Adrenal gland (tissue), 12 donors: Measurements from ENCODE around the gene GALE. TPM values are rescaled to one million over a fixed set of nuclear protein-coding genes. Genes with fewer than 3 reads are reported as not detected.
"Not testable (repeated sequence)": the region's sequence is repeated elsewhere in the genome, so short reads cannot be mapped to it uniquely, and the experiment has no call there.

Source experiments
- DNase-seq, 7 donors: peaks; one replicate each; pipeline ENCODE4 v3.0.0-alpha.2; 2019 to 2020
- H3K27ac ChIP-seq, 5 donors: fragments of 200-600 bp; sonication (generic) in 4 of 5; 1 replicate in 3 of 5; 2 replicates in 2 of 5; pipeline versions ENCODE4 v1.5.1 to v1.8.0; 2016 to 2020; ENCODE audit warnings: mild to moderate bottlenecking in 1 of 5
- H3K27me3 ChIP-seq: fragments of 200-600 bp; 2 replicates; pipeline ENCODE4 v1.8.0; 2021
- H3K36me3 ChIP-seq, 2 donors: fragments of 200-600 bp; replicated peaks in 1 of 2; 1 replicate in 1 of 2; 2 replicates in 1 of 2; pipeline versions ENCODE4 v1.5.1 to v1.8.0; 2018 to 2022
- H3K4me1 ChIP-seq, 2 donors: fragments of 200-600 bp; replicated peaks in 1 of 2; 1 replicate in 1 of 2; 2 replicates in 1 of 2; pipeline versions ENCODE4 v1.5.1 to v1.8.0; 2018 to 2021
- H3K4me3 ChIP-seq, 4 donors: fragments of 200-600 bp; sonication (generic) in 3 of 4; one replicate each; pipeline ENCODE4 v1.5.1; 2016 to 2018
- H3K9me3 ChIP-seq, 3 donors: fragments of 200-600 bp; sonication (generic) in 1 of 3; replicated peaks in 1 of 3; 1 replicate in 2 of 3; 2 replicates in 1 of 3; pipeline versions ENCODE4 v1.5.1 to v1.8.0; 2016 to 2021
- CTCF ChIP-seq, 6 experiments: fragments of 450-650 bp in 4 of 6; fragments of 200-600 bp in 2 of 6; sonication (generic) in 1 of 6; IDR thresholded peaks; 1 replicate in 5 of 6; 2 replicates in 1 of 6; pipeline versions ENCODE4 v1.5.1 to v1.8.0; 2016 to 2021; ENCODE audit warnings: antibody characterized with exemption in 6 of 6, mild to moderate bottlenecking in 2 of 6, moderate library complexity in 1 of 6
- POLR2A ChIP-seq, 2 donors: fragments of 450-650 bp; IDR thresholded peaks; one replicate each; pipeline ENCODE4 v1.6.1; 2017; ENCODE audit warnings: antibody characterized with exemption in 2 of 2, mild to moderate bottlenecking in 2 of 2, moderate library complexity in 1 of 2
- WGBS, 4 donors: extraction: QIAGEN DNeasy Blood & Tissue Kit in 2 of 4; methylation state at CpG; one replicate each; pipeline versions ENCODE4 v1.1.5 to v1.1.7; 2013 to 2017; 5-methylcytosine and 5-hydroxymethylcytosine counted together
- intact Hi-C, 2 donors: fragments of 100-400 bp; cut with DNase I; formaldehyde crosslinking; loops; one replicate each; pipeline versions ENCODE4 v1.14.1 to v1.15.0; 2022 to 2023
- polyA plus RNA-seq, 3 donors: library from polyadenylated mRNA; stranded (reverse); fragments of 200-250 nt in 2 of 3; fragments of 350-450 nt in 1 of 3; fragmentation: Illumina TruSeq in 1 of 3; extraction: RNeasy Lipid Tissue Mini Kit (QIAGEN cat#74804) in 1 of 3; gene quantifications; one replicate each; pipeline ENCODE4 v1.2.3, GENCODE V29; 2013 to 2014
- total RNA-seq, 9 donors: library from RNA; depleted of rRNA in 4 of 9; stranded (reverse); fragments of >200 nt in 4 of 9; fragments of 120-200 nt in 1 of 9; fragmentation: NEBNext Ultra II Directional in 1 of 9; extraction: Animal tissue kit (Norgen Biotek cat#: 25700) in 1 of 9; gene quantifications; one replicate each; pipeline versions ENCODE4 v1.1.0 to v1.2.4, GENCODE V29; 2013 to 2023
- donor health status: healthy with polysubstance abuse.
- donor health status: Bipolar disorder and iron deficiency.
- donor health status: DM: yes; HTN: yes; CAD: no.
- donor health status: DM: no; HTN: no; CAD: no.
- donor health status: DM: no; HTN: no; CAD: no.
- donor health status: DM: yes; HTN: yes; CAD: no.

GALE gene
- total and polyA plus RNA-seq, 12 donors, result 12.0 to 80.8 (median 29.9) TPM

DNA sequence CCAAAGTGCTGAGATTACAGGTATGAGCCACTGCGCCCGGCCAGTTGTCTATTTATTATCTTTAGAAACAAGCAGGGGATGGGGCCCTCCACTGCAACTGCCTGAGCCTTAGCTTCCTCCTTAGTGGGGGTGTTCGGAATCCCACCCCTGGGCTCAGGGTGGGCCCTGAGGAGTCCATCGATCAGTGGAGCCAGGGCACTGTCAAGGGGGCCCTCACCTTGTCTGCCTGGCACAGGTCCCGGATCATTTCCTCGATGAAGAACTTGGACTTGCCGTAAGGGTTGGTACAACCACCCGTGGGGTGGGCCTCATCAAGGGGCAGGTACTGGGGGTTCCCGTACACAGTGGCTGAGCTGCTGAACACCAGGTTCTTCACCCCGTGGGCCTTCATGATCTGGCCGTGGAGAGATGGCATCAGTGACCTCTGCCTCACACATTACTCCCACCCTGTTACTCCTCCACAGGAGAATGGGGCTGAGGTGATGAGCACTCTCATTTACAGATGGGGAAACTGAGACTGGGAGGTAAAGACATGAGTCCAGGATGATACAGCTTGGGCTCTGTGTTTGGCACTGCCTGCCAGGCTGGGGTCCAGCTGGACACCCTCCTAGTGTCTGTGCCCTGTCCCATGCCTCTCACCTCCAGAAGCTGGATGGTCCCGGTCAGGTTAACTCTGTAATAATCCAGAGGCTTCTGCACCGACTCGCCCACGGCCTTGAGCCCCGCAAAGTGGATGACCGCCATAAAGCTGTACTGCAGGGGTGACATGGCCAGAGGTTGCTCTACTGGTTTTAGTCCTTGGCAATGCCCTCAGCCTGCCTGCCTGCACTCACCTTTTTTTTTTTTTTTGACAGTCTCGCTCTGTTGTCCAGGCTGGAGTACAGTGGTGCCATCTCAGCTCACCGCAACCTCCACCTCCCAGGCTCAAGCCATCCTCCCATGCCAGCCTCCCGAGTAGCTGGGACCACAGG is 2.8 kb downstream of the GALE start:
- Histone ChIP-seq H3K4me3 (no peak overlapping the region), H3K9me3 (no peaks in the 10 kb centered on the region), H3K36me3 (peaks cover 0 to 30% of the 10 kb centered on the region in 2 donors), H3K4me1 (peaks cover 11 to 20% of the 10 kb centered on the region in 2 donors), H3K27ac (no peak overlapping the region), H3K27me3 (no peaks in the 10 kb centered on the region)
- intact Hi-C loops, result no loop called here
- WGBS, 4 donors, result 71 to 82% (median 80%) methylated on average over 11 to 20 of the region's 20 CpGs
- peak in 1 of 7 donors; percentile 35 for DNase-seq
- no peak for TF ChIP-seq POLR2A (IDR thresholded peaks at IDR 0.05)
- TF ChIP-seq CTCF (IDR thresholded peaks at IDR 0.05), result no peak

DNA sequence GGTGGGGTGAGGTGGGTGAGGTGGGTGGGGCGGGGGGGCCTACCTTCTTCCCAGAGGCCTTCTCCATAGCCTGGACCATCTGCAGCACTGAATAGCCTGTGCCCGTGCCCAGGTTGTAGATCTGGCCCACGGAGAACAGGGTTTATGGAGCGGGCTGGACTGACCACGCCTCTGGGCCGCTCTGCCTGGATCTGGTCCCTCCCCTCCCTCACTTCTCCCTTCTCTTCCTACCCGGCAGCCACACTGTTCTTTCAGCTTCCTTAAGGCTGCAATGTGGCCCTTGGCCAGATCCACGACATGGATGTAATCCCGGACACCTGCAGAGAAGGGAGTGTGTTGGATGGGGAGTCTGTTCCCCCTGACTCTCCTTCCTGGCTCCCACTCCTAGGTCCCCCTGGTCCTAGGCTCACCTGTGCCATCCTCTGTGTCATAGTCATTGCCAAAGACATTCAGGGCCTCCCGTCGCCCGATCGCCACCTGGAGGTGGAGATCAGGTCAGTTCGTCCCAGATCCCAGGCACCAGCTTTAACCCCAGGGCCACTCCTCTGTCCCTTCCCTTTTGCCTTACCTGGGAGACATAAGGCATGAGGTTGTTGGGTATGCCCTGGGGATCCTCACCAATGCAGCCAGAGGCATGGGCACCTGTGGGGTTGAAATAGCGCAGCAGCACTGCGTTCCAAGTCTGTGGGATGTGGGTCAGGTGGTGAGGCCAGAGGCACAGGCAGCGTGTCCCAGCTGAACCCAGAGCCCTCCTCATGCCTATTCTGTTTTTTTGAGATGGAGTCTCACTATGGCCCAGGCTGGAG is 3.9 kb downstream of the GALE start:
- H3K9me3 ChIP-seq, result no peaks in the 10 kb centered on the region
- intact Hi-C loops, result no loop called here
- DNase-seq, result peak in 3 of 7 donors; percentile 31 to 40 (median 33)
- H3K27me3 ChIP-seq, result no peaks in the 10 kb centered on the region
- peaks cover 0 to 30% of the 10 kb centered on the region in 2 donors for H3K36me3 ChIP-seq
- H3K4me1 ChIP-seq, result peaks cover 19 to 28% of the 10 kb centered on the region in 2 donors
- WGBS, 4 donors, result 67 to 73% (median 69%) methylated on average over 12 to 17 of the region's 17 CpGs
- H3K4me3 ChIP-seq, result no peak overlapping the region
- TF ChIP-seq CTCF (IDR thresholded peaks at IDR 0.05) (no peak), POLR2A (IDR thresholded peaks at IDR 0.05) (no peak)
- H3K27ac ChIP-seq, result no peak overlapping the region

DNA sequence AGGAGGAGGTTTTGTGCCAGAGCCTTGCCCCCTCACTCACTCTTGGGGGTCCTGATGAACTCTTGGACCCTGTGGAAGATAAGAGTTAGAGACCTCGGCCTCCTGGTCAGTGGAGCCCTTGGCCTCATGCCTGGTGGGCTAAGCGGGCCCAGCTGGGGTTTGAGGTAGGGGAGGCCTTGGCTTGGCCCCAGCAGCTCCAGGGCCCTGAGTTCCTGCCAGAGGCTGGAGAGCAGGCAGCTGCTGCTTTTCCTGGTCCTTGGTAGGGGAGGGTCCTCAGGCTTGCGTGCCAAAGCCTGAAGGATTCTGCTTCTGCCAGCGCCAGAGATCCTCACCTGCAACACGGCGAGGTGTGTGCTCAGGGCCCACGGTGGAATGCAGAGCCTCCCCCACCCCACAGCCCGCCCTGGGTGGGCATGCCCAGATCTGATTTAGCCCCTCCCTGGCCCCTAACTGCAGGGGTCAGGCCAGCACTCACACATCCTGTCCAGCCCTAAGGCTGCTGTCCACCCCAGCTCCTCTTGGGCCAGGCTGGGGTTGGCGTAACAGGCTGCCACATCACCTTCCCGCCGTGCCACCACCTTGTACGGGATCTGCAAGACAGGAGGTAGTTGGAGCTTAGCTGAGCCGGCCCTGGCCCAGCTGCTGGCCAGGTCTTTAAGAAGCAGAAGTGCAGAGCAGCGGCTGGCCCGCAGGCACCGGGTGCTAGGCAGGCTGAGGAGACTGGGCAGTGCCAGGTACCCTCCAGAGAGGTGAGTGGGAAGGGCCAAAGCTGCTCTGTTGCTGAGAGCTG is 4.7 kb downstream of the GALE start:
- intact Hi-C loops, result no loop called here
- H3K4me3 ChIP-seq, result no peak overlapping the region
- no peak overlapping the region for H3K27ac ChIP-seq
- peak in 2 of 7 donors; percentile 31 to 32 for DNase-seq
- H3K27me3 ChIP-seq, result no peaks in the 10 kb centered on the region
- H3K9me3 ChIP-seq, result no peaks in the 10 kb centered on the region
- WGBS, 4 donors, result 59 to 81% (median 76%) methylated on average over 3 to 16 of the region's 16 CpGs
- peaks cover 0 to 30% of the 10 kb centered on the region in 2 donors for H3K36me3 ChIP-seq
- TF ChIP-seq POLR2A (IDR thresholded peaks at IDR 0.05) (no peak), CTCF (IDR thresholded peaks at IDR 0.05) (no peak)
- peaks cover 16 to 25% of the 10 kb centered on the region in 2 donors for H3K4me1 ChIP-seq

GRCh38 chr1:23794732-23795182 is 5.8 kb downstream of the GALE start:
- DNase-seq, H3K27ac ChIP-seq, intact Hi-C loops, H3K9me3 ChIP-seq, H3K27me3 ChIP-seq, H3K4me3 ChIP-seq: not testable (repeated sequence)
- H3K36me3 ChIP-seq, result peaks cover 0 to 30% of the 10 kb centered on the region in 2 donors
- H3K4me1 ChIP-seq, result peaks cover 23 to 30% of the 10 kb centered on the region in 2 donors
- 40 to 82% (median 78%) methylated on average over 3 to 9 of the region's 9 CpGs for WGBS, 4 donors
